ENCODE data around the gene L3MBTL2. TPM values are rescaled to one million over a fixed set of nuclear protein-coding genes. Genes with fewer than 3 reads are reported as not detected.

The L3MBTL2 gene
- total RNA-seq, 1 donor from 2014 or later = 12.7 TPM

DNA sequence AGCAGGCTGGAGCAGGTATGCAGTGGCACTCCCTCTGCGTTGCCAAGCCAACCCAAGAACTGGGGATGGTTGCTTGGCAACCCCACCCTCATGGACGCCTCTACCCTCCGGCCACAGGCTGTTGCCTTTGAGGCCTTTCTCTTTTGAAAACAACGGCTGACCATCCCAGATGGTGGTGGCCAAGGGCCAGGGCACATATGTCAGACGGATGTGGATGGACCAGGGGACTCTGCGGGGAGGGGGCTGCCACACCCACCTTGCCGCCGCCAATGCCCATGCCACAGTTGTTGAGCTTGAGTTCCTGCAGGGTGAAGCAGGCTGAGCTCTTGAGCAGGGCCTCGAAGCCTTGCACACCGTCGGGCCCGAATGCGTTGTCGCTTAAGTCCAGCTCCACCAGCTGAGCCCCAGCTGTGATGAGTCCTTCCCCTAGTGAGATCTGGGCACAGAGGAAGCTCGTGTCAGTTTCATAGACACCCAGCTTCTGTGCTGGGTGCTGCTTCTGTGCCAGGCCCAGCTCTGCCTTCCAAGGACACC lies 59.4 kb downstream of the L3MBTL2 start:
- no peak for ATAC-seq
- no peak for DNase-seq (ENCODE audit: low spot score)

DNA sequence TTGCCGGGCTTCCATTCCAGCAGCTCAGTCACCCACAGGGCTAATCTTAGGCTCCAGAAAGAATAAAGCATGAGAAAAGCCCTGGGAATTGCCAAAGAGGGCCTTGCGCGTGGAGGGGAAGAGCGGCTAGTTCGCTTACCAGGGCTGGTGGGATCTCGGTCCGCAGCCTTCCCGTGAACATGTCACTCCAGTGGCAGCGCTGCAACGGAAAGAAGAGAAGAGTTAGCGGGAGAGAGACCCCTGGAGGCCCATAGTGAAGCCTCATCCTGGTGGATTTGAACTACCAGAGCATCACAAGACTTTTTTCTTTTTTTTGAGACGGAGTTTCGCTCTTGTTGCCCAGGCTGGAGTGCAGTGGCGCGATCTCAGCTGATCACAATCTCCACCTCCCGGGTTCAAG lies 62.8 kb downstream of the L3MBTL2 start:
- no peak for DNase-seq (ENCODE audit: low spot score)
- ATAC-seq = no peak

DNA sequence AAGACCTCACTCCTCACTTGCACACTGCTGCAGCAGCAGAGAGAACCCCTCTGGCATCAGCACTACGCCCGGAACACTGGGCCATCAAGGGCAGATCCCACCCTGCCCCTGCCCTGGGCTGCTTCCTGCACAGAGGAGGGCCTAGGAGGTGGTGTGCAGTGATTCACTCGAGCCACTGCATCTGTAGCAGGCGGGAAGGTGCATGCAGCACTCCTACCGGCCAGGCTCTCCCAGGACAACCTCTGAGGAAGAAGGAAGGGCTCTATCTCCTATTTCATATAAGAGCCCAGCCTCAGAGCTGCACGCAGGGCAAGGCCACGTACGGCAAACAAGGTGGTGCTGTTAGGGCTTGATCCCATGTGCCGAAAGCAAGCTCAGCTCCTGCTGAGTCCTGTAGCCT lies 66.7 kb downstream of the L3MBTL2 start:
- ATAC-seq (no peak), DNase-seq (ENCODE audit: low spot score) (no peak)

DNA sequence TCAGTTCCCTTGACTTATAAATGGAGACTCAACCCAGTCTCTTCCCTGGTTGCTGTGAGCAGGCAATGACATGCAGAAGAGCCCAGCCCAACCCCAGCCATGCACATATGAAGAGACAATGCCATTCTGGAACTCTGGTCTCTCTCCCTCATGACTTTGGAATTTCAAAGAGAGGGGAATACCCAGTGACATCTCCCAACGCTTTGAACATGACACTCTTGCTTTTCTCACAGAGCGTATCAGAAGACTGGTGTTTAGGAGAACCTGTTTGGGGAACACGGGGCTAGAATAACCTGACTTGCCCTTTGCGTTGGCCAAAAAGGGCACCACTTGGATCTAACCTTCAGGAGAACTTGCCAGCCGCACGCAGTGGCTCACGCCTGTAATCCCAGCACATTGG lies 68.0 kb downstream of the L3MBTL2 start:
- DNase-seq (ENCODE audit: low spot score) (no peak), ATAC-seq (no peak)

DNA sequence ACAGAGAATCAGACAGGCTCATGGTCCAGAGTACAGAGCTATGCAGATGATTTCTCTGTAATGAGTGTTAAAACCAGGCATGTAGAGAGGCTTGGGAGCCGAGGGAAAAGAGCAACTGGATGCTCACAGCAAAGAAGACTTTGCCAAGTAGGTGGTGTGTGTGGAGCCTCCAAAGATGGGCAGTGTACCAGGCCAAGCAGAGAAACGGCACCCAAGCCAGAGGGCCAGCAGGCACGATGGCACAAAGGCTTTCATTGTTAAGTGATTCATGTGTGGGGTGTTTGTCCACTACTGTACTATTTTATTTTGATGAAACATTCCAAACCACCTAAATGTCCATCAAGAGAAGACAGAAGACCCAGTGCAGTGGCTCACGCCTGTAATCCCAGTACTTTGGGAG lies 69.7 kb downstream of the L3MBTL2 start:
- ATAC-seq (no peak), DNase-seq (ENCODE audit: low spot score) (no peak)

DNA sequence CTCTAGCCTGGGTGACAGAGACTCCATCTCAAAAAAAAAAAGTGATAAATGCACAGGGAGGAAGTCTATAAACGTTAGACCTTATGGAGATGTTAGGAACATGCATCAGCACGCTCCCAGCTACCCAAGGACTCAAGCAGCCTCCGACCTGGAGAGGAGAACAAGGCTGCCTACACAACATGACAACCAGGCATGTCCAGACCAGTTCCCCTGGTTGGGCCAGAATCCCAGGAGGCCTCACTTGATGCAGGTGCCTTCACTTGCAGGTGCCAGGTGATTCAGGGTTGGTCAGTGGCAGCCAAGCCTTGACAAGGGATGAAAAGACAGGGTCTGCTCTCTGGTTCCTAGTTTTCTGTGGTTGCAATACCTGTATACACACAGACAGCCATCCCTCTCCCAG lies 75.0 kb downstream of the L3MBTL2 start:
- no peak for ATAC-seq
- DNase-seq (ENCODE audit: low spot score) = no peak

DNA sequence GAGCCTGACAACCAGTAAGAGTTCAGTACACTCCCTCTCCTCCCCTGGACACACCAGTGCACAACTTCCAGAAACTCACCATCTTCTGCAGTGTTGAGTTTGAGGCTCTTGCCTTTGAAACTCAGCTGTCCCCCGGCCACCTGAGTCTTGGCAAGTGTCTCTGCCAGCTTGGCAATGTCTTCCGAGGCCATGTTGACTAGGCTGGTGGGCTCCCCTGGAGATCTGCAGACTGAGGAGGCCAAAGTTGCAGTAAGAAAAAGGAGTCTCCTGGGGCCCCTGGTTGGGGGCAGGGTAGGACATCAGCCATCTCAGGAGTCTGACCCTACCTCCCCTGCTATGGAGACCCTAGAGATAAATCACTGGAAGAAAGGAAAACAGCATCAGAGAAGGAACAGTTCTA lies 75.7 kb downstream of the L3MBTL2 start:
- DNase-seq (ENCODE audit: low spot score) (no peak), ATAC-seq (no peak)

Other genes with a start within 250 kb of the L3MBTL2 start
- gene EP300, start 112.7 kb upstream of the L3MBTL2 start, total RNA-seq = 24.4 TPM
- 2.5 TPM for gene CHADL, start 35.6 kb downstream of the L3MBTL2 start, total RNA-seq
- 34.7 TPM for gene RANGAP1, start 80.9 kb downstream of the L3MBTL2 start, total RNA-seq
- 53.8 TPM for gene ZC3H7B, start 96.2 kb downstream of the L3MBTL2 start, total RNA-seq
- 26.3 TPM for gene TEF, start 176.6 kb downstream of the L3MBTL2 start, total RNA-seq
- 40.1 TPM for gene TOB2, start 241.5 kb downstream of the L3MBTL2 start, total RNA-seq

All from left lobe of liver (tissue), 2 donors.